GM12878 (cell line): ENCODE measurements around the gene FAR1. TPM values are rescaled to one million over a fixed set of nuclear protein-coding genes. Genes with fewer than 3 reads are reported as not detected.

Source experiments
- ATAC-seq: fragments of 200-7000 bp; cut with Tn5 transposase; 3 replicates; pipeline ENCODE4 v1.9.1; 2020; ENCODE audit warnings: mild to moderate bottlenecking, moderate library complexity
- BruUV-seq: library from RNA; stranded (reverse); fragments of 400-500 nt; replicated peaks from 2 replicates; lab custom pipeline; 2021; lab: Mats Ljungman, UMichigan
- CTCF ChIA-PET: fragments of 300-600 bp; sonication (Branson Sonifier 250); formaldehyde crosslinking; extraction: SDS; loops from one replicate; lab custom pipeline; 2021; ENCODE audit warnings: inconsistent platforms; lab: Yijun Ruan, JAX
- POLR2A ChIA-PET: fragments of 350-600 bp; formaldehyde crosslinking; extraction: SDS; loops from one replicate; lab custom pipeline; 2021; ENCODE audit warnings: inconsistent platforms; lab: Charles Lee
- RAD21 ChIA-PET: fragments of 300-600 bp; sonication (Branson Sonifier 250); formaldehyde crosslinking; loops from one replicate; lab custom pipeline; 2023; ENCODE audit warnings: antibody characterized with exemption; ENCODE audit not compliant: unreplicated experiment; lab: Charles Lee
- SMC1A ChIA-PET: fragments of 300-600 bp; sonication (Branson Sonifier 250); formaldehyde crosslinking; loops from one replicate; lab custom pipeline; 2023; ENCODE audit not compliant: unreplicated experiment, uncharacterized antibody; lab: Charles Lee
- DNase-seq: peaks from one replicate; pipeline ENCODE4 v3.0.0-alpha.2; 2011; ENCODE audit warnings: low read depth, low spot score
- FAIRE-seq: peaks from 3 replicates; lab custom pipeline; 2011; peaks lifted over from hg19 to GRCh38; lab: Jason Lieb, UNC
- H2AFZ ChIP-seq: 2 replicates; pipeline ENCODE4 v1.6.0; 2011; ENCODE audit warnings: low read depth, low read length, control low read depth; ENCODE audit not compliant: control insufficient read depth
- H3K27ac ChIP-seq: 2 replicates; pipeline ENCODE4 v1.5.1; 2011; ENCODE audit warnings: control low read depth; ENCODE audit not compliant: control insufficient read depth, insufficient read depth
- H3K27me3 ChIP-seq, 2 experiments: replicated peaks in 1 of 2; 2 replicates each; pipeline versions ENCODE4 v1.6.0 to v1.6.1; 2011; ENCODE audit warnings: low read length in 1 of 2; ENCODE audit not compliant: control insufficient read depth in 2 of 2, insufficient read depth in 2 of 2
- H3K36me3 ChIP-seq, 2 experiments: 2 replicates each; pipeline ENCODE4 v1.5.1; 2011; ENCODE audit warnings: low read length in 1 of 2; ENCODE audit not compliant: control insufficient read depth in 2 of 2, insufficient read depth in 2 of 2
- H3K4me1 ChIP-seq: 2 replicates; pipeline ENCODE4 v1.6.1; 2011; ENCODE audit warnings: mild to moderate bottlenecking, low read length, moderate library complexity, mixed read lengths; ENCODE audit not compliant: control insufficient read depth, insufficient read depth
- H3K4me2 ChIP-seq: 2 replicates; pipeline ENCODE4 v1.6.0; 2011; ENCODE audit warnings: control low read depth; ENCODE audit not compliant: control insufficient read depth, insufficient read depth
- H3K4me3 ChIP-seq: fragments of 200-600 bp; sonication (generic); 2 replicates; pipeline ENCODE4 v1.5.1; 2016
- H3K79me2 ChIP-seq: 2 replicates; pipeline ENCODE4 v1.6.0; 2011; ENCODE audit warnings: low read length; ENCODE audit not compliant: control insufficient read depth, insufficient read depth
- H3K9ac ChIP-seq: 2 replicates; pipeline ENCODE4 v1.8.0; 2011; ENCODE audit warnings: low read length, control low read depth, mixed read lengths; ENCODE audit not compliant: control insufficient read depth, insufficient read depth
- H3K9me3 ChIP-seq: replicated peaks from 3 replicates; pipeline ENCODE4 v1.5.1; 2011; ENCODE audit warnings: mild to moderate bottlenecking, low read length; ENCODE audit not compliant: control insufficient read depth, insufficient read depth
- H4K20me1 ChIP-seq: 2 replicates; pipeline ENCODE4 v1.6.0; 2011; ENCODE audit not compliant: control insufficient read depth, insufficient read depth
- CHD1 ChIP-seq: IDR thresholded peaks from 2 replicates; pipeline ENCODE4 v1.6.1; 2012; ENCODE audit warnings: low read depth, low read length, improper control_type of control experiment
- RFX5 ChIP-seq: IDR thresholded peaks from 2 replicates; pipeline ENCODE4 v1.6.1; 2011; ENCODE audit warnings: low read depth, low read length, improper control_type of control experiment
- ZZZ3 ChIP-seq: IDR thresholded peaks from 2 replicates; pipeline ENCODE4 v1.6.1; 2011; ENCODE audit warnings: low read depth; ENCODE audit not compliant: control insufficient read depth, insufficient read length
- WGBS: methylation state at CpG from one replicate; pipeline ENCODE4 v1.1.6; 2016; ENCODE audit warnings: low lambda C conversion rate; ENCODE audit not compliant: insufficient replicate concordance, insufficient coverage; ENCODE audit errors: missing lambda C conversion rate; 5-methylcytosine and 5-hydroxymethylcytosine counted together
- in situ Hi-C: fragments of 300-500 bp; cut with MboI; formaldehyde crosslinking; loops from 9 replicates; pipeline ENCODE4 v1.14.3; 2018; ENCODE audit warnings: mixed read lengths
- intact Hi-C: fragments of 100-400 bp; cut with micrococcal nuclease; formaldehyde crosslinking; loops from one replicate; pipeline ENCODE4 v1.14.2; 2022; ENCODE audit not compliant: unreplicated experiment
- polyA plus RNA-seq, 11 experiments: library from polyadenylated mRNA; depleted of rRNA in 4 of 11; unstranded in 6 of 11; stranded (reverse) in 5 of 11; fragments of >200 nt; fragmentation: Nextera tagmentation in 4 of 11; fragmentation: Illumina TruSeq in 1 of 11; extraction: Ambion mirVana in 4 of 11; extraction: Trizol in 1 of 11; gene quantifications; 1 replicate in 1 of 11; 2 replicates in 10 of 11; pipeline versions ENCODE4 v1.2.1 to v1.2.3, GENCODE V29; 2011 to 2016; ENCODE audit warnings: inconsistent platforms in 2 of 11, missing spikeins in 2 of 11, low read depth in 1 of 11
- total RNA-seq, 4 experiments: library from RNA; depleted of rRNA in 3 of 4; stranded (reverse); fragments of >200 nt in 3 of 4; fragmentation: Illumina TruSeq in 1 of 4; extraction: Trizol in 1 of 4; gene quantifications; 2 replicates each; pipeline versions ENCODE4 v1.2.1 to v1.2.3, GENCODE V29; 2013 to 2021
- TF ChIP-seq, protein P1 (sequence below): fragments of 450-650 bp; IDR thresholded peaks from 2 replicates; pipeline ENCODE4 v1.6.1; 2016; ENCODE audit warnings: mild to moderate bottlenecking, moderate library complexity, borderline replicate concordance
- TF ChIP-seq, protein P2 (sequence below): IDR thresholded peaks from 2 replicates; pipeline ENCODE4 v1.6.1; 2011; ENCODE audit warnings: mild to moderate bottlenecking, low read depth, low read length, moderate library complexity; ENCODE audit not compliant: insufficient replicate concordance

Gene FAR1
- total and polyA plus RNA-seq, 10 of the 15 experiments (the other 5 are each of a cell fraction or from before 2014, with no cell fraction given): 10.1 to 73.9 (median 30.8) TPM

DNA sequence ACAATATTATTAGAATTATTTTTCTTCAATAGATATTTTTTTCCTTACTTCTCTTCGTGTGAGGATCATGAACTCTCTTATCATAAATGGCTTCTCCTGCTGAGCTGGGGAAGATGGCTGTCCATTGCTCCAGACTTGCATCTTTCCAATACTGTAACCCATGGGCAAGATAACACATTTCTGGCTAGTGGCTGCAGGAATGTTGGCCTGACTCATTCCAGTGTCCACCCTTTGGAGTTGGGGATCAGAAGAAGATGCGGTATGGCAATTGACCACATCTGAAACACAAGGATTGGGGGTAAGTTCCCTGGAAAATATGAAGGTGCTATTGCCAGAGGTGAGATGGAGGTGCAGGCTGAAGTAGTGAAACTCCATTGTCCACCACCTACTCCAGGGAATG, 92.8 kb downstream of the FAR1 start:
- Histone ChIP-seq H3K4me3 (no peak overlapping the region), H3K79me2 (no peaks in the 10 kb centered on the region), H3K4me2 (no peak overlapping the region), H2AFZ (no peak overlapping the region), H3K27me3 (no peaks in the 10 kb centered on the region), H3K36me3 (no peaks in the 10 kb centered on the region), H3K27ac (no peak overlapping the region), H3K9me3 (no peaks in the 10 kb centered on the region), H3K9ac (no peak overlapping the region), H3K4me1 (no peaks in the 10 kb centered on the region)
- DNase-seq: no peak
- no TSS peak for BruUV-seq
- intact Hi-C loops (no loop called here), in situ Hi-C loops (no loop called here)
- no peak for FAIRE-seq
- CTCF ChIA-PET: interaction anchor here (1.1 to 1.7 kb wide), 3 partner anchors 10 to 16 kb away, joined by 3 to 5 read pairs (median 3); no protein-coding TSS in a partner anchor
- RAD21 ChIA-PET: no interaction called here
- ATAC-seq: no peak
- 0% methylated on average over 2 of the region's 2 CpGs for WGBS
- SMC1A ChIA-PET: no interaction called here
- TF ChIP-seq ZZZ3: no peak
- no peak for TF ChIP-seq CHD1
- TF ChIP-seq, protein P1, sequence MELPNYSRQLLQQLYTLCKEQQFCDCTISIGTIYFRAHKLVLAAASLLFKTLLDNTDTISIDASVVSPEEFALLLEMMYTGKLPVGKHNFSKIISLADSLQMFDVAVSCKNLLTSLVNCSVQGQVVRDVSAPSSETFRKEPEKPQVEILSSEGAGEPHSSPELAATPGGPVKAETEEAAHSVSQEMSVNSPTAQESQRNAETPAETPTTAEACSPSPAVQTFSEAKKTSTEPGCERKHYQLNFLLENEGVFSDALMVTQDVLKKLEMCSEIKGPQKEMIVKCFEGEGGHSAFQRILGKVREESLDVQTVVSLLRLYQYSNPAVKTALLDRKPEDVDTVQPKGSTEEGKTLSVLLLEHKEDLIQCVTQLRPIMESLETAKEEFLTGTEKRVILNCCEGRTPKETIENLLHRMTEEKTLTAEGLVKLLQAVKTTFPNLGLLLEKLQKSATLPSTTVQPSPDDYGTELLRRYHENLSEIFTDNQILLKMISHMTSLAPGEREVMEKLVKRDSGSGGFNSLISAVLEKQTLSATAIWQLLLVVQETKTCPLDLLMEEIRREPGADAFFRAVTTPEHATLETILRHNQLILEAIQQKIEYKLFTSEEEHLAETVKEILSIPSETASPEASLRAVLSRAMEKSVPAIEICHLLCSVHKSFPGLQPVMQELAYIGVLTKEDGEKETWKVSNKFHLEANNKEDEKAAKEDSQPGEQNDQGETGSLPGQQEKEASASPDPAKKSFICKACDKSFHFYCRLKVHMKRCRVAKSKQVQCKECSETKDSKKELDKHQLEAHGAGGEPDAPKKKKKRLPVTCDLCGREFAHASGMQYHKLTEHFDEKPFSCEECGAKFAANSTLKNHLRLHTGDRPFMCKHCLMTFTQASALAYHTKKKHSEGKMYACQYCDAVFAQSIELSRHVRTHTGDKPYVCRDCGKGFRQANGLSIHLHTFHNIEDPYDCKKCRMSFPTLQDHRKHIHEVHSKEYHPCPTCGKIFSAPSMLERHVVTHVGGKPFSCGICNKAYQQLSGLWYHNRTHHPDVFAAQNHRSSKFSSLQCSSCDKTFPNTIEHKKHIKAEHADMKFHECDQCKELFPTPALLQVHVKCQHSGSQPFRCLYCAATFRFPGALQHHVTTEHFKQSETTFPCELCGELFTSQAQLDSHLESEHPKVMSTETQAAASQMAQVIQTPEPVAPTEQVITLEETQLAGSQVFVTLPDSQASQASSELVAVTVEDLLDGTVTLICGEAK: no peak
- no peak for TF ChIP-seq RFX5
- TF ChIP-seq, protein P2, sequence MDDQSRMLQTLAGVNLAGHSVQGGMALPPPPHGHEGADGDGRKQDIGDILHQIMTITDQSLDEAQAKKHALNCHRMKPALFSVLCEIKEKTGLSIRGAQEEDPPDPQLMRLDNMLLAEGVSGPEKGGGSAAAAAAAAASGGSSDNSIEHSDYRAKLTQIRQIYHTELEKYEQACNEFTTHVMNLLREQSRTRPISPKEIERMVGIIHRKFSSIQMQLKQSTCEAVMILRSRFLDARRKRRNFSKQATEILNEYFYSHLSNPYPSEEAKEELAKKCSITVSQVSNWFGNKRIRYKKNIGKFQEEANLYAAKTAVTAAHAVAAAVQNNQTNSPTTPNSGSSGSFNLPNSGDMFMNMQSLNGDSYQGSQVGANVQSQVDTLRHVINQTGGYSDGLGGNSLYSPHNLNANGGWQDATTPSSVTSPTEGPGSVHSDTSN: no peak
- TF ChIP-seq, all 136 proteins: peak for 0
- no peaks in the 10 kb centered on the region for H4K20me1 ChIP-seq
- POLR2A ChIA-PET: no interaction called here
